ENCODE data around the gene CARMIL1.
A peak's percentile ranks its signal among the peaks of the same experiment; 100 is the strongest.

Gene CARMIL1

DNA sequence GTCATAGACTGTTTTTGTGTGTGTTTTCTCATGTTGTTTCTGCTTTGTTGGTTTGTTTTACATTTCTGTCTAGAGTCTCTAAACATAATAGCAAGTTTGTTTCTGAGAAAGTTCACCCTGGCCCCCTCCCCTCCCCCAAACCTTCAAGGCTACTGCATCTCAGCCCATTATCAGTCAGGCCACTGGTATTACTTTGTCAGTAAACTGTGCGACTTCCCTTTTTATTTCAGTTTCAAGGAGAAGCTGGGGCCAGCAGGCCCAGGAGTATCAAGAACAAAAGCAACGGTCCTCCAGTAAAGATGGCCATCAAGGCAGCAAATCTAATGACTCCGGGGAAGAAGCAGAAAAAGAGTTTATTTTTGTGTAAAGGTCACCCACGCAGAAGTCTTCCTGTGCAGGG lies 340.0 kb downstream of the CARMIL1 start:
- DNase-seq (ENCODE audit: low read depth), result no peak

DNA sequence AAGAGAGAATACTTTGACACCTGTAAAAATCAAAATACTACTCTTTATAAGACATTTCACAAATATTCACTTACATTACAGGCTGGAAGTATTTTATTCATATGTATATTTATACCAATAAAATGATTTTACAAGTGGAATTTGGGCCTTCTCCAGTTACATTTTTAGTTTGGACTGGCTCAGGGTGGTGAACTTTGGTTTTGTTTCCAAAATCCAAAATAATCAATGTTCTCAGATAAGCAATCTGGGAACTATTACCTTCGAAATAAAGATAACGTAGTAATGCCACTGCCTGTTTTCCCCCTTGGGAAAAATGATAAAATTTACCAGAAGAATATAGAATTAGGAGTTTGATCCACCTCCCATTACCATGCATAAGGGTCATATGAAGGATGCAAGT lies 341.2 kb downstream of the CARMIL1 start:
- DNase-seq (ENCODE audit: low read depth), result no peak

GRCh38 chr6:25623065-25623464 lies 343.9 kb downstream of the CARMIL1 start:
- no peak for DNase-seq (ENCODE audit: low read depth)

DNA sequence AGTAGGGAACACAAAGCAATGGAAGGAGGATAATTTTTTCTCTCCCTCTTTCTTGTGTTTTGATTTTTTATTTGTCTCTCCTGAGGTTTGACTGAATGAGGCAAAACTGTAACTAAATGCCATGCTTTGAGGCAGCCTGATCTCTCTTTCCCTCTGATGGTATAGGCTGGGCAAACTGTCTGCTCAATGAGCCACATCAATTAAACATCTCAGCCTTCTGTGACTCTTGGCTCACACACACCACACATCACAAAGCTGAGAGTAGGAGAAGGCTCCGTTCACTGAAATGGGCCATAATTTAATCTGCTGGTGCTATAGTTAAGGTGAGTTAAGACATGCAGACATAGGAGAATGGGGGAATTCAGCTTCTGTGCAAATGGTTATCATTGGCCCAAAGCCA lies 344.7 kb downstream of the CARMIL1 start:
- DNase-seq (ENCODE audit: low read depth), result no peak

DNA sequence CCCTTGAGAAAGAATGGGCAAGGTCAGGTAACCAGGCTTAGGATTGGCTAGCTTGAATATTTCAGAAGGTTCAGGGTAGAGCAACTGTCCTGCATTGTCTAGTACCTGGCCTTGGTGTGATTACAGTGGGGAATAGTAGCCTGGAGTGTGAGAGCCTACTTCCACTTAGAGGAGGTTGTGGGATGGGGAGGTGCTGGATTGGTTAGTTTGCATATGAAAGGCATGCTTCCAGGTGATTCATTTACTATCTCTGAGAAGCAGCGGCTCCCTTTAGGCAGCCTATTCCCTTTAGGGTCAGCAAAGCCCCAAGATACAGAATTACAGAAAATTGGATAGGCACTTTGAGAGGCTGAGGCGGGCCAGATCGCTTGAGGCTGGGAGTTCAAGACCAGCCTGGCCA lies 347.8 kb downstream of the CARMIL1 start:
- no peak for DNase-seq (ENCODE audit: low read depth)

DNA sequence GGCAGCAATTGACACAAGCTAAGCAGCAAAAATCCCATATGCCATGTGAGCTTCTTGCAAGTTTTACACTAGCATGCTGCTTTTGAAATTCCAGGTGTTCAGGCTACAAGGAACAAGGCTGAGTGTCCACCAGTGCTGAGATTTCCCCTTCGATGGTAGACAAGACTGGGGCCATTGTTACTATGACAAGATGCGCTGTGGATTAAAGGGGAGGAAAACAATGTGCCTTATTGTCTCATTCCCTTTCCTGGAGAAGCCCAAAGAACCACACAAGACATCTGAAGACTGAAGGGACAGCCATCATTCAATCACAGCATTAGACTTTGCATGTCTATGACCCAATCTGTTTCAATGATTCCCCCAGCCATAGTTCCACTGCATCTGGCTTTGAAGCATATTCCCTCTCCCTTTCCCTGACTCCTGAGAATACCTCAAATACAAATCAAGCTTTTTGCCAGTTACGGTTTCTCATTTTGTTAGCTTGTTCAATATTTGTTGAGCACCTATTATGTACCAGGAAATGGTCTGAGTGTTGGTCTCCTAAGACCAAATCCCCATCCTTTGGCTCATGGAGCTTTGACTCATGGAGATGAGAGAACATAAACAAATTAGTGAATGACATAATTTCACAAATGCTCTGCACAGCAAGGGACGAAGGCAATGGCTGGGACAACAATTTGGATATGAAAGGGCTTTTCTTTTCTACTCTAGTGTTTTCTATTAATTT lies 349.5 kb downstream of the CARMIL1 start:
- no peak for DNase-seq (ENCODE audit: low read depth)

- no peak for DNase-seq (ENCODE audit: low read depth)
These were observed 350.0 kb downstream of the CARMIL1 start for GRCh38 chr6:25629198-25629576.

- DNase-seq (ENCODE audit: low read depth), result no peak
These were observed 351.5 kb downstream of the CARMIL1 start for GRCh38 chr6:25630508-25631278.

GRCh38 chr6:25635886-25636317 lies 356.7 kb downstream of the CARMIL1 start:
- no peak for DNase-seq (ENCODE audit: low read depth)

- DNase-seq (ENCODE audit: low read depth), result no peak
These were observed 358.0 kb downstream of the CARMIL1 start for GRCh38 chr6:25637211-25637610.

- no peak for DNase-seq (ENCODE audit: low read depth)
These were observed 358.8 kb downstream of the CARMIL1 start for GRCh38 chr6:25637960-25638434.

GRCh38 chr6:25639653-25640052 lies 360.5 kb downstream of the CARMIL1 start:
- no peak for DNase-seq (ENCODE audit: low read depth)

GRCh38 chr6:25640446-25640845 lies 361.3 kb downstream of the CARMIL1 start:
- no peak for DNase-seq (ENCODE audit: low read depth)

- no peak for DNase-seq (ENCODE audit: low read depth)
These were observed 361.7 kb downstream of the CARMIL1 start for GRCh38 chr6:25640891-25641290.

- DNase-seq (ENCODE audit: low read depth), result no peak
These were observed 362.2 kb downstream of the CARMIL1 start for GRCh38 chr6:25641377-25641776.

- no peak for DNase-seq (ENCODE audit: low read depth)
These were observed 362.9 kb downstream of the CARMIL1 start for GRCh38 chr6:25641940-25642666.

DNA sequence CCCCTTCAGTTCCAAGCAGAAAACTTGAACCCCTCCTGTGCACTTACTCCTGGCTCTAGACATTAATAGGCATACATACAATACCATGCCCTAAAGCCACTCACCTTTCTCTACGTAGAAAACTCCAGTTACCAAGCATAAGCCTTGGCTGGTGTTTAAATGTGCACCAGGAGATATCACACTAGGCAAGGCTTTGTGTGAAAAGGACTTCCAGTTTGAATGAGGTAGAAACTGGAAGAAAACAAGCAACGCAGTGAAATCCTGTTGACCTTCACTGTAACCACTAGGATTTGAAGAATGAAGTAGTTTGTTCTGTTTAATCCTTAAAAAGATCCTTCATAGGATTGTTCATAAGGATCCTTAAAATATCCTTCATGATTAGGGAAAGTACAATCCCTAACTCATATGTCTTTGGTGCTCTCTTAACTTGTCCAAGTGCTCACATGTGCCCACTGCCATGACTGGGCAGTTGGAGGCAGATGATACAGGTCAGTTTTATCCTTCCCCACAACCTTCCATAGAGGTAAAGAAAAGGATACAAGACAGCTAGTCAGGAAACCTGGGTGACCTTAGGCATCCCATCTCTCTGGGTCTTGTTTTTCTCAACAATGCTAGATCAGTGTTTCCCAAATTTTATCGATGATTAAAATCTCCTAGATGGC lies 363.6 kb downstream of the CARMIL1 start:
- DNase-seq (ENCODE audit: low read depth), result no peak

DNA sequence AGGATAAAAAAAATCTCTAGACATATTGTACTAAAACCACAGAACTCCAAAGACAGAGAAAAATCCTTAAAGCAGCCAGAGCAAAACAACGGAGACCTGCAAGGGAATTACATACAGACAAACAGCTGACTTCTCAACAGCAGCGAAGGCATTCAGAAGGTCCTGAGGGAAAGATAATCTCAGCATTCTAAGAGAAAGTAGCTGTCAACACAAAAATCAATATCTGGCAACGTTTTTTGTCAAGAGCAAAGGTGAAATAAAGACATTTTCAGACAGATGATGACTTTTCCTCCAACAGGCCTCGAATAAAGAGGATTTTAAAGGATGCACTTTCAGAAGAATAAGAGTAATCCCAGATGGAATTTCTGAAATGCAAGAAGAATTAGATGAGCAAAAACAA lies 366.7 kb downstream of the CARMIL1 start:
- no peak for DNase-seq (ENCODE audit: low read depth)

- no peak for DNase-seq (ENCODE audit: low read depth)
These were observed 370.4 kb downstream of the CARMIL1 start for GRCh38 chr6:25649611-25650010.

DNA sequence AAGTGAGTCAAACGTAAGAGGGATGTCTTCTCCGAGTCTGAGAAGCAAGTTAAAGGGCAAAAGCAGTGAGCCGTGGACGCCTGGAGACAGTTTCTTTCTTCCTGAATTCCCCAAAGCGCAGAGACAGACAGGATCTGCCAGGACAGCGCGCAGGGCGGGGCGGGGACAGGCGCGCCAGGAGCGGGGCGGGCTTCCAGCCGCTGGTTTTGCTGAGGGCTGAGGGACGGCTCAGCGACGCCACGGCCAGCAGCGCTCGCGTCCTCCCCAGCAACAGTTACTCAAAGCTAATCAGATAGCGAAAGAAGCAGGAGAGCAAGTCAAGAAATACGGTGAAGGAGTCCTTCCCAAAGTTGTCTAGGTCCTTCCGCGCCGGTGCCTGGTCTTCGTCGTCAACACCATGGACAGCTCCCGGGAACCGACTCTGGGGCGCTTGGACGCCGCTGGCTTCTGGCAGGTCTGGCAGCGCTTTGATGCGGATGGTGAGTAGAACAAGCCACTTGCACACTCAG lies 372.9 kb downstream of the CARMIL1 start, which contains the start of gene SCGN:
Gene SCGN, plus strand, starts transcription at position 209 of the 509 bp plus-strand sequence. Its CDS starts 189 bp downstream, at position 398.
- peak; percentile 2 for DNase-seq (ENCODE audit: low read depth)

- DNase-seq (ENCODE audit: low read depth), result no peak
These were observed 376.5 kb downstream of the CARMIL1 start for GRCh38 chr6:25655723-25656122.

All from stimulated activated CD8-positive, alpha-beta memory T cell treated with anti-CD3 and anti-CD28 coated beads, Interleukin-12 subunit alpha, Interleukin-12 subunit beta, amount 100 ng/mL, for 1 hour (primary cell).